NCI-H510A (cell line): ENCODE data around the gene ATG13.

ENCODE experiments used
- DNase-seq: peaks from one replicate; lab custom pipeline; 2025; lab: John Stamatoyannopoulos, UW

ATG13 gene

DNA sequence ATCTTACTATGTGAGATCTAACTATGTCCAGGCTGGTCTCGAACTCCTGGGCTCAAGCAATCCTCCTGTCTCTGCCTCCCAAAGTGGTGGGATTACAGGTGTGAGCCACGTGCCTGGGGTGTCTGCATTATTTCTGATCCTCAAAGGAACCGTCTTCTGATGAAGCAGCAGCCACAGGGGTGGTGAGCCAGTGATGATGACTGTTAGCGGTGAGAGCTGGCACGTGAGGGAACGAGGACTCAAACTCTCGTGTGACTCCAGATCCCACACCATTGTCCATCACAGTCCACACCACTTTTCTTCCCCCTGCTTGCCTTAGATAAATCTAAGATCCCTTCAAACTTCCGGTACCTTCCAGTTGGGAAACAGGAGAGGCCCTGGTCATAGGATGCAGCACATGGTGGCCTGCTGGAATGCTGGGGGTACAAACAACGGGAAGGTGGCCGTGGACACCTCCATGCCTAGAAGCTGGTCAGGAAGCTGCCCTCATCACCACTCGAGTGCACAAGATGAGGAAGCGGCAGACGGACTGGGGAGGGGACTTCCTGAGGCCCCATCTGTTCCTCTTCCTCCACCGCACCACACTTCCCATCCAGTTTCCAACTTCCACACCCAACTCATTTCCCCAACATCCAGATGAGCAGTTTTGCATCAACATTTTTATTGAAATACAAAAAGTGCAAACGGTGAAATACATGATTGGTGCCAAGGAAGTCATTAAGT, 59.2 kb downstream of the ATG13 start:
- no peak for DNase-seq

DNA sequence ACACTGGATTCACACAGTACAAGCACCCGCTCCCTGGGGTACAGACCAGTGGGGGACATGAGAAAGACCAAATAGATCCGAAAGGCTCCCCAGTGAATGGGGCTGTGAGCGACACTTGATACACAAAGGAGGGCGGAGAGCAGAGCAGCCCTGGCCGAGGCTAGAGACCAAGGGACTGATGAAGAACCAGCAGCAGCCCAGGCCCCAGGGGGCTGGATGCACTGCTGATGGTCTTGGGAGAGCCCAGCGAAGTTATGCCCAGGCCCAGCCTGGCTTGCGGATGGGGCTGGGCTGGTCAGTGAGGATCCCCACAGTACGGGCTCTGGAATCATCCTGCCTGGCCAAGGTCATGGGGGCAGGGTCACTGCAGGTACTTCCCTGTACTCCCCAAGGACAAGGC, 59.8 kb downstream of the ATG13 start:
- no peak for DNase-seq

DNA sequence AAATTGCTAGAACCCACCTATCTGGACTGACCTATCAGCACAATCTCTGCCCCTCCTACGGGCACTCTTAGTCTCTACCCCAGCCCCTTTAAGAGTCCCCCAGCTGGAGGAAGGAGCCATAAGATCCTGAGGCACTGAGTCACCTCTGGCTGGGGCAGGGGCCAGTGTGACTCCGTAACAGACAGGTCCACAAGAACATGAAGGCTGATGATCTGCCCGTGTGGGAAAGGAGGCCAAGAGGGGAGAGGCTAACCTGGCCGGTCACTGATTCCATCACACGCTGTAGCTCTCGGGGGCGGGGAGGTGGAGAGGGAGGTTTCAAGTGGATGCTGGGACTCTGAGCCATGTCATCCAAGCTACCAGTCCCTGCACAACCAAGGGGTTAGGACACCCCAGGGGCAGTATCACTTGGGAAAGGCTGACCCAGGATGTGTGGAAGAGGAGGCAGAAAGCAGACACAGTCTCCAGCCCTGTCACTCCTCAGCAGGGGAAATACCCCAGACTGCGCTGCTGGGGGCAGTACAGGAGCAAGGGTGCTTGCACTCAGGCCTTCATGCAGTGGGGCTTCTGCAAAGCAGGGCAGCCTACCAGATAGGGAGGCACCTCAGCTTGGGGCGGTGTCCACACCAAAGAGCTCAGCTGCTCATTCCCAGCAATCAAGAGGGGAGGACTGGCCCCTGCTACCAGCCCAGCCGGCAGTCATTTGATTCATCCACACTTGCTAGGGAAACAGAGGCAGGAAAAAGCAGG, 60.8 kb downstream of the ATG13 start:
- DNase-seq = no peak

DNA sequence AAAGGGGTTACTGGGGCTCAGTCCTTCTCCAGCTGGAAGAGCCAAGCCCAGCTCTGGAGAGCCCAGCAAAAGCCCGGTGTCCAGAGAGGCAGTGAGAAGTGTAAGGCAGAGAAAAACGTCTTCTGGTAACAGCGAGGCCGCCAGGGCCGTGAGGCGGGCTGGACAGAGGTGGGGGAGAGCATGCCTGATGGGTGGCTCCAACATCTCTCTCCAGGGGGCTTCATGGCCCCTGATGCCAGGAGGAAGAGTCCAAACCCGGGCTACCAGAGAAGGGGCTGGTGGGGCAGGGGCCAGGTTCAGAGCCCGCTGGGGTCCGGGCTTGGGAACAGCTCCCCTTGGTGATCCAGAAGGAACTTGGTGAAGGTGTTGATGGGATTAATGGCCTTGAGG, 61.4 kb downstream of the ATG13 start:
- no peak for DNase-seq

DNA sequence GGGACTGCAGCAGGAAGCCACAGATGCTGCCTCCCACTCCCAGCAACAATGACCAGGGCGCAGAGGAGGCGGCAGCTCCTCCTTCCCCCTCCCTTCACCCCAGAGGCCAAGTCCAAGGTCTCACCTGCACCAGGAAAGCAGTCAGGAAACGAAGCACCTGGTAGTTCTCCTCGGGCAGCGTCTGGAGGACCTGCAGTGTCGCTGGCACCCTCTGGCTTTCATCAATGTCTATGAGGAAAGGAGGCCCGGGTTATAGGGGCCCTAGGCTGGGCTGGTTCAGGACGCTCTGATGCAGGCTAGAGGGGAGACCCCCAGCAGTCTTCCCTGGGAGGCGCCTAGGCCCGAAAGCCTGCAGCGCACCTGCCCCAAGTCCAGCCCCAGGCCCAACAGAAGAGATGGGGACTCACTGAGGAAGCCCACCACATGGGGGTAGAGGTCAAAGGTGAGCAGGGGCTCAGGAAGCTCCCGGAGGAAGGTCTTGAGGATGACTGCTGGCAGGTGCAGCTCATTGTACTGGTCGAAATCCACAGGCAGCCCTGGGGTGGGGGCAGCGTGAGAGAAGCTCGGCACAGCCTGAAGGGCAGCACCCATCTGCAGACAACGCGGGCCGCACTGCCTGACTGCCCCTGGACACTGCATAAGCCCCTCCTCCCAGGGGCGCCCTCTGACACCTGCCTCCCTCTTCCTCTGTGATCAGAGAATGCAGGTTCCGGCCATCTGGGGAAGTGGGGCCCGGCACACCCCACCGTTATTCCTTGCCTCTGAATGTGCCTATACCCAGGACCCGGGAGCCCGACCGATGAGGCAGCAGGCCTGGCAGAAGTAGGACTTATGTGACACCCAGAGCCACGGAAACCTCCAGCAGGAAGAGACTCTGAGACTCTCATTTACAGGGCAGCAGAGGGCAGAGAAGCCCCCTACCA, 62.1 kb downstream of the ATG13 start:
- DNase-seq = no peak

DNA sequence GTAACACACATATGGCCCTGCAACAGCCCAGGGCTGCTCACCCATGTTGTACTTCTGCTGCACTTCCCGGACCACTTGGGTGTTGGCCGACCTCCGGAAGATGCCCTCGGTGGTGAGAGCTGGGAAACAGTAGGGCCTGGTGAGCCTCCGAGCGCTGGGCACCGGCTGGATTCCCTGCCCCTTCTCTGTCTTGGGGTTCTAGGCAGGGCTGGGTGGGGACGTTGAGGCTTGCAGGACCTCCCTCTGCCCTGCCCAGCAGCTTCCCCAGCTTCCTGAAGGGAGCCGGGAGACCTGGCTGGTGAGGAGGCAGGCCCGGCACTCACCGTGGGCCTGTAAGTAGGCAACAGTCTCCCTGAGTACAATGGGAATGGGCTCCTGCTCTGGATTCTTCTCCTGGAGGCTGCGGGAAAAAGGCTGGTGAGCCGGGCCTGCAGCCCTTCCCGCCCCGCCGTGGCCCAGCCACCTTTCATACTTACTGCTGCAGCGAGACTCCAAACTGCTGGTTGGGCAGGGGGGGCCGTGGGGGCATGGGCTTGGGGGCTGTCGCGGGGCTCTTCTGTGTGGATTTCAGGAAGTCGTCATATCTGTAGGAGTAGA, 62.9 kb downstream of the ATG13 start:
- no peak for DNase-seq

DNA sequence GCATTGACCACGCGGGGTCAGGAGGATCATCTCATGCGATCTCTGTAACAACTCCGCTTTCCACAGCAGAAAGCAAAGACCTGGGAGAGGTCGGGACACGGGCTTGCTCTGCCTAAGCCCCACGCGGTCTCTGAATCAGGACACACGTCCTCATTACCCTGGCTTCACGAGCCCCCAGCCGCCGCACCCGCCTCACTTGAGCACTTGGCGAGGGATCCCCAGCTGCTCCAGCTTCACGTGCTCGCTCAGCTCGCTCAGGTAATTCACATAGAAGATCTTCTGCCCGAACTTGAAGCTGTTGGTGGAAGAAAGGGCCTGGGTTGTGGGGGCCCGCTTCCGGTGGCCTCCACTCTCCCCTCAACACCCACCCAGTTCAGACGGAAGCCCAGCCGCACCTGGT, 63.5 kb downstream of the ATG13 start:
- DNase-seq = no peak

DNA sequence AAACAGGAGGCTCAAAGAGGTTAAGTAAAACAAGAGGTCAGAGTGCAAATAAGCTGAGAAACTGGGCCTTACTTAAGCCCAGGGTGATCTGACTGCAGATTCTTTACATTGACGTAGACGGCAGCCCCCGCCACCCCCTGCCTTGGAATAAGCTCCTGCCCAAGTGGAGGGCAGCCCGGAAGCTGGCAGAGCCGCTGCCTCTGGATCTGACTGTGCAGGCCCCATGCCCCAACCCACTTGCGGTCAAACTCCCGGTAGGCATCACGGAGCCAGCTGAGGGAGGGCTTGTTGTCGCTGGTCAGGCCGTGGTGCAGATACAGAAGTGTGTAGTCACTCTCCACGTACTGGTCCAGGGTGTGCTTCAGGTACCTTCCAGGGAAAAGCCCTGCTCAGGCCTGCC, 64.5 kb downstream of the ATG13 start:
- DNase-seq = no peak

DNA sequence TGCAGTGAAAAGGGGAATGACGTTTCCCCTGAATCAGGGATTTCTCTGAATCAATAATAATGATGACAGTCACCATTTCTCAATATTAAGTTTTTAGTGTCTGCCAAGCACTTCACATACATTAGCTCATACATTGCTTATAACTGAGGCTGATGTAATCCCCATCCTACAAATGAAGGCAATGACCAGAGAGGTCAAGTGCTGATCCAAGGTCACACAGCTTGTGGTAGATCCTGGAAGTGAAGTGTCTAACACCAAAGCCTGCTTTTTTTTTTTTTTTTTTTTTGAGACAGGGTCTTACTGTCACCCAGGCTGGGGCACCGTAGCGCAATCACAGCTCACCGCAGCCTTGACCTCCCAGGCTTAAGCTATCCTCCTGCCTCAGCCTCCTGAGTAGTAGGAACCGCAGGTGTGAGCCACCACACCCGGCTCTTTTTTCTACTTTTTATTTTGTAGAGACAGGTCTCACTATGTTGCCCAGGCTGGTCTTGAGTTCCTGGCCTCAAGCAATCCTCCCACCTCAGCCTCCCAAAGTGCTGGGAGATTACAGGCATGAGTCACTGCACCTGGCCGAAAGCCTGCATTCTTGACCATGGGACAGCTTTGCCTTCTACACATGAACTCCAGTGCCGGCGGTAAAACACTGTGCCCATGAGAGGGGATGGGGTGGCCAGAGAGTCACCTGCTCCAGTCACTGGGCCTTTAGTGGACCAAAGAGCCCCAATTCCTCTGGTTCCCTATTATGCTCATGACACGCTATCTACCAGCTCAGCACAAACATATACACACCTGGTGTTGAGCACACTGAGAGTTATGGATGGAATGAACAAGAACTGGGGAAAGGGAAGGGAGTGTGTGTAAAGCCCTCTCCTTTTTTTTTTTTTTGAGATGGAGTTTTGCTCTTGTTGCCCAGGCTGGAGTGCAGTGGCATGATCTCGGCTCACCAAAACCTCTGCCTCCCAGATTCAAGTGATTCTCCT, 65.7 kb downstream of the ATG13 start:
- no peak for DNase-seq

DNA sequence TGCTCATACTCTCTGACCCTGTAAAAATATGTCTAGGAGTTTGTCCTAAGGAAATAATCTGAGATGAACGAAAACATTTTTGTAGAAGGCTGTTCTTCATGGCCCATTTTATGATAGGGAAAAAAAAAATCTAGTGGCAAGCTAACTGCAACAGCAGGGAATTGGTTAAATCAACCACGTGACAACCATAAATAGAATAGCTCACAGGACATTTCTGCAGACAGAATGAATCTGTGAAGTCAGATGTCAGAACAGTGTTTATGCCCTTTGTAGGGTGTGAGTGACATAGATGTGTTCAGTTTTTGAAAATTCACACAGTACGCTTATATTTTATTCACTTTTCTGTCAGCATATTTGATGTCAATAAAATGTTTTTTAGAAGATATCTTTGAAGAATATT, 67.0 kb downstream of the ATG13 start:
- DNase-seq = no peak

DNA sequence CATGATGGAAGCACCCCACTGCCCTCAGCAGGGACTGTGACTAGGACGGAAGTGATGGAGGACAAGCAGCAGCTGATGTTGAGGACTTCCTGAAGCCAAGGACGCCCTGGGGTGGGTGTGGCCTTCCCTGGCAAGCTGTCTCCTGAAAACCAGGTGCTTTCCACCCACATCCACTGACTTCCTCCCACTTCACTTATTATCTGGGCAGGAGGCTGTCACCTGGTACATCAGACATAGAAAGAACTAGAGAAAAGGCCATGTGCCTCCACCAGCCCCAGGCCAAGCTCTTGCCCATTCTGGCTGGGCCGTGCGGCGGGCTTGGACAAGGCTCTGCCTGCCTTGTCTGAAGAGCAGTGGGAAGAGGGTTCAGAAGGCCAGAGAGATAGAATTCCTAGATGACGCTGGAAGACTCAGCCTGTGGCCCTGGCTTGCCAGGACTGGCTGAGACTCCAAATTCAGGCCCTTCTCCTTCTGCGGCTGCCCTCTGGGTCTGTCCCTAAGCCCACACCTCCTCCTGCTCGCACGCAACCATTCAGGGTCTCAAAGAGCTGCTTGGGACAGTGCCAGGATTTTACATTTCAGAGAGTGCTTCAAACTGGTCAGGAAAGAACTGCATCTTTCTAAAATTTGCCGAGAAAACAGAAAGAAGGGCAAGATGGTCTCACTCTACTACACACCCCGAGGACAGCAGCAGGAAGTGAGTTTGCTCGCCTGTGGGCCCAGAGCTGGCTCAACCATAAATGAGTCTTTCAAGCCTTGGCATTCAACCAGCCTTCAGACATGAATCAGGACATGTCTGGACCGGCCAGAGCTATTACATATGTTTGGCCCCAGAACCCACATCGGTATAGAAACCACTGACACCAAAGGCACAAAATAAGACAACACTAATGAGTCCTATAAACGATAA, 69.8 kb downstream of the ATG13 start:
- DNase-seq = no peak

DNA sequence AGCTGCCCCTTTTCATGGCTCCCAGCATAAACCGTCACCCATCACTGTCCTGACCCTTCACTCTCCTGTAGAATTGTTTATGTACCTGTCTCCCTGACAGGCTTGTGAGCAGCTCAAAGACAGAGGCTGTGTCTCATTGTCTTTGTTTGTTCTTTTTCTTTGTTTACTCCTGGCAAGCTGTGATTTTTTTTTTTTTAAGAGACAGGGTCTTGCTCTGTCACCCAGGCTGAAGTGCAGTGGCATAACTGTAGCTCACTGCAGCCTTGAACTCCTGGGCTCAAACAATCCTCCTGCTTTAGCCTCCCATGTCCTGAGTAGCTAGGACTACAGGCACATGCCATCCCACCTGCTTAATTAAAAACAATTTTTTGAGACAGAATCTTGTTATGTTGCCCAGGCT, 73.3 kb downstream of the ATG13 start:
- DNase-seq = no peak

DNA sequence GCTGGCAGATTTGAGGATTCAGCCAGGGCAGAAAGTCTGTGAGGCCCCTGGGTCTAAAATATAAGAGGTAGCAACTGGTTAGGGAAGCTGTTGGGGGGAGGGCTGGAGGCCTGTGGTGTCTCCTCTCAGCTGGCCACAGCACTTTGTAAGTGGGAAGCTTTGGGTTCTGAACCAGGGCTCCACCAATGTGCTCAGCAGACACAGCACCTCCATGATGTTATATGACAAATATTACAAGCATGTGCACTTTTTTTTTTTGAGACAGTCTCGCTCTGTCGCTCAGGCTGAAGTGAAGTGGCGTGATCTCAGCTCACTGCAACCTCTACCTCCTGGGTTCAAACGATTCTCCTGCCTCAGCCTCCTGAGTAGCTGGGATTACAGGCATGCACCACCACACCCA, 75.1 kb downstream of the ATG13 start:
- no peak for DNase-seq

DNA sequence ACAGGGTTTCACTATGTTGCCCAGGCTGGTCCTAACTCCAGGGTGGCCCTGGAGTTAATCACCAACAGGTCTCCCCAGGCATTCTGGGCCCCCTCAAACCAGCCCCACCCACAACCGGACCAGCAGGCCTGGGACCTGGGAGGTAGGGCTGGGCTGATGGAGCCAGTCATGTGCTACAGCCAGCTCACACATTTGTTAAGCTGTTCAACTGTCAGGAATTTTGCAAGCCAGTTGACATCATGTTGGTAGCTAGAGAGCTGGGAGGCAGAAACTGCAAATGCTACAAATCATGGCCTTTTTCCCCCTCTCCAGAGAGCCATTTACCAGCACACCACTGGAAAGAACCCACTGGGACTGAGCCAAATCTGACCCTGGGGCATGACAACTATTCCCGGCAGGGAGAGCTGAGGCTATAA, 76.3 kb downstream of the ATG13 start:
- DNase-seq = no peak

DNA sequence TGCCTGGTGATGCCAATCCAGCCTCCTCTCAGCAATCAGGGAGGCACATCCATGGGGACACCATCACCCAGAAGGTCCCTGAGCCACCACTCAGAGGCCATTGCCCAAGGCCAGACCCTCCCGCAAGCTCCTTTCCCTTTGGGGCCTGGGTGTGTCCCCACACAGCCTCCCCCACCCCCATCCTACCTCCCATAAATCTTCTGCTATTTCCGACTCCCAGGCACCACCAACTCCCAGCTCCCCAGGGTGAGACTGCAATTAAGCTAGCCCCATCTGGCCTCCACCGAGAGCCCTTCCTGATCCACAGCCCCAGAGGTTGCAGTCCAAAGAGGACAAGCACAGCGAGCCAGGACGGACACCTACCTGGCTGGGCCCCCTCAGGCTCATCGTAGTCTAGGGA, 76.7 kb downstream of the ATG13 start:
- no peak for DNase-seq

DNA sequence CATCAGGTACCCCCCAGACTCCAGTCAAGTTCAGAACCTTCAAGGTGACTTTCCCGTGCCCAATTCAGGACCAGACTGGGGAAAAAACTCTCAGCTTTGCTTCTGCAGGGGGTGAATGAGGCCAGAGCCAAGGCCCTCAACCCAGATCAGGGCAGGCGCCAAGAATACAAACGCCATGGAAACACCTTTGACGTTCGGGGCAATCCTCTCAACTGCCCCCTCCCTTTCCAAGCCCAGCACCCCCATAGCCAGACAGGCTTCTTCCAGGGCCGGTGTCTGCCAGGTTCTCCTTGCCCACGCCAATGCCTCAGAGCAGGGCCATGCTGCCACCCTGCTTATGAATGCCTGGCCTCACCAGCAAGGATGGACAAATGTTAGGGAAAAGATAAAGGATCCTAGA, 77.3 kb downstream of the ATG13 start:
- DNase-seq = no peak

DNA sequence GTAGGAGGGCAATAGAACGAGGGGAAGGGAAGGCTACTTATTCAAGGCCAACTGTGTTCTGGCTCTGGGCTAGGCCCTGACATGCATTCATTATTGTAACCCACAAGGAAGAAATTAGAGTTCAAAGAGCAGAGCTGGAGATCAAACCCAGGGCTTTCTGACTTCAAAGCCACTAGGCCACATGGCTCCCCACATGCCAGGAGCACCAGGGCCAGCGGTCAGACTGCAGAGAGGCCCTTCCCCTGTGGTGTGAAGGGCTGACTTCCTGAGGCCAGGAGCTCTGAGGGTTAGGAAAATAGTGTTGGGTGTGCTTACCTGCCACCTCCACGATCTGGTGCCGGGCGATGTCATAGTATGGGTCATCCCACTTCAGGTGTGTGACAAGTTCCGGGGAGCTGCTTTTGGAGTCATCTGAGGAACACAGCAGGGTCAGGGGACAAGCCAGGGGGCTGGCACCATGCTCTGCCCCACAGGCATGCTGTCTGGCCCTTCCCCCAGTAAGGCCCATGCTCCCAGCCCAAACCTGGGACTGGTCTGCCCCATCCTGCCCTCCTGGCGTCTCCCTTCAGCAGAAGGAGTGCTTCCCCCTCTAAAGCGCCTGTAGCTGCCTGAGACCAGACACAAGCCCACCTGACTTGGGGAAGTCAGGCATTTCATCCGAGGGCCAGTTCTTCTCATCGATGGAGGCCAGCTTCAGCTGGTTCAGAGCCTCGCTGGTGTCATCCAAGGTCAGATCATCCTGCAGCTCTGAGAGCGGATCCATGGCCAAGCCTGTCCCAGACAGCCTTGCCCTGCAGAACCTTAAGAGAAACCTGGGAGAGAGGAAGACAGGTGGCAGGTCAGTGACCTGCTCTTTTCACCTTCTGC, 78.2 kb downstream of the ATG13 start:
- no peak for DNase-seq

DNA sequence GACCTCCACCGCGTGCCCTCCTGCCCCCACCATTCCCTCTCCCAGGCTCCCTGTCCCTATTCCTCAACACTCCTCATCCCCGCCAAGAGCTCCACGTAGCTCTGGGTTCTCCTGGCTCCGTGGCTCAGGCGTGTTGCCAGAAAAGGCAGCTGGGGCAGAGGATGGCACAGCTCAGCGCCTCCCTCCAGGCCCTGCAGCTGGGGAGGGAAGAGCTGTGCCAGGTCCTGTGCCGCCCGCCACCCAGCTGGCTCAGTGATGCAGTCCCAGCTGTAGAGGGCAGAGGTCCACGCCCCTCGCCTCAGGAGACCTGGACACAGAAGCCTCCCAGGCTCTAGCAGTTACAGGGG, 78.8 kb downstream of the ATG13 start:
- DNase-seq = no peak

DNA sequence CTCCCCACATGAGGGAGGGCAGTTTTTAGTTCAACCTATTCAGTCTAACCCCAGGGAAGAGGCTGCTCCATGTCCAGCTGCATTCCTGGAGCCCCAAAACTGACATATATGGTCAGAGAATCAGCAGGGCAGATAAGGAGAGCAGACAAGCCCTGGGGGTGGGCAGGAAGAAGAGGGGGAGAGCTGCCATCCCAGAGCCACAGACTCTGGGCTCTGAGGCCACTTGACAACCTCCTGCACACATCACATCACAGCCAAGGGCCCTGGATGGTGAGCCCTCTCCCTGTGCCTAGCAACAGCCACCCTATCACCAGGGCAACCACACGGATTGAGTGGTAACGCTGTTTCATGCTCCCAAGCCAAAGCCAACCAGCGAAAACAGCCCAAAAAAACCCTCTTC, 80.0 kb downstream of the ATG13 start:
- DNase-seq = no peak
